NCI-H748 (cell line): ENCODE results near the gene GPR162.

ENCODE experiments used
- DNase-seq: peaks from one replicate; lab custom pipeline; 2025; ENCODE audit not compliant: unreplicated experiment; lab: John Stamatoyannopoulos, UW

GPR162 gene

GRCh38 chr12:6834254-6834653, 12.6 kb downstream of the GPR162 start:
- DNase-seq: no peak

GRCh38 chr12:6834873-6835272, 13.3 kb downstream of the GPR162 start:
- no peak for DNase-seq

DNA sequence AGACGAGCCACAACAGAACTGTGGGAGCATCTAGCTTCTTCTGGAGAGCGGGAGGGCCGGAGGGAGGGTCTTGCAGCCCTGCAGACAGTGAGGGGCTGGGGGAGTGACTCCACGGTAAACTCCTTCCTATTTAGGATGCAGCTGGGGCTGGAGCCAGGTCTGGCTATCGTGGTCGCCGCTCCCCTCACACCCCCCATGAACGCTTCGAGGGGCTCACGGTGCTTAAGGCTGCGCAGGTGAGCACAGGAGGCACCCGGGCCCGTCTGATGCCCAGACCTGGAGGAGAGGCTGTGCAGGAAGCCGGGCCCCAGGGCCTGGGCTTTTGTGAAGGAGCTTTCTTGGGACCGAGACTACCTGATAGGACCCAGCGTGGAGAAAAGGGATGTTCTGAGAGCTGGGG, 15.2 kb downstream of the GPR162 start:
- DNase-seq: no peak

DNA sequence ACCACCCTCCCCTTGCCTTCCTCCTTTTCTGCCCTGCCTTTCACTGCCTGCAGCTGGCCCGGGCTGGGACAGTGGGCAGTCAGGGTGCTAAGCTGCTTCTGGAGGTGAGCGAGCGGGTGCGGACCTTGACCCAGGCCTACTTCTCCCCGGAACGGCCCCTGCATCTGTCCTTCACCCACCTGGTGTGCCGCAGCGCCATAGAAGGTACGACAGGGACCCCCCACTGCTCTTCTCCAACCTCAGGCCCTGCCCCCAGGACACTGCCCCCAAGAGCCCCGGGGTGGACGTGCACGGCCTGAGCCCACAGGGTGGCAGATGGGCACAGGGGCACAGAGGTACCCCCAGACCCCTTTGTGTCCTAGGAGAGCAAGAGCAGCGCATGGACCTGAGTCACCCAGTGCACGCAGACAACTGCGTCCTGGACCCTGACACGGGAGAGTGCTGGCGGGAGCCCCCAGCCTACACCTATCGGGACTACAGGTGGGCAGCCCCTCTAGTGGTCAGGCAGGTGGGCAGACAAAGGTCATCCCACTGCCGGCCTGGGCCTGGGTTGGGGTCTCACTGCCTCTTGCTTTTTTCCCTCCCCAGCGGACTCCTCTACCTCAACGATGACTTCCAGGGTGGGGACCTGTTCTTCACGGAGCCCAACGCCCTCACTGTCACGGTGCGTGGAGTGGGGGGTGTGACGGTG, 15.9 kb downstream of the GPR162 start:
- DNase-seq: no peak

- no peak for DNase-seq
These were observed 17.2 kb downstream of the GPR162 start for GRCh38 chr12:6838854-6839253.

GRCh38 chr12:6839482-6840201, 18.0 kb downstream of the GPR162 start:
- peak; percentile 19 for DNase-seq

- DNase-seq: no peak
These were observed 18.7 kb downstream of the GPR162 start for GRCh38 chr12:6840330-6840729.

DNA sequence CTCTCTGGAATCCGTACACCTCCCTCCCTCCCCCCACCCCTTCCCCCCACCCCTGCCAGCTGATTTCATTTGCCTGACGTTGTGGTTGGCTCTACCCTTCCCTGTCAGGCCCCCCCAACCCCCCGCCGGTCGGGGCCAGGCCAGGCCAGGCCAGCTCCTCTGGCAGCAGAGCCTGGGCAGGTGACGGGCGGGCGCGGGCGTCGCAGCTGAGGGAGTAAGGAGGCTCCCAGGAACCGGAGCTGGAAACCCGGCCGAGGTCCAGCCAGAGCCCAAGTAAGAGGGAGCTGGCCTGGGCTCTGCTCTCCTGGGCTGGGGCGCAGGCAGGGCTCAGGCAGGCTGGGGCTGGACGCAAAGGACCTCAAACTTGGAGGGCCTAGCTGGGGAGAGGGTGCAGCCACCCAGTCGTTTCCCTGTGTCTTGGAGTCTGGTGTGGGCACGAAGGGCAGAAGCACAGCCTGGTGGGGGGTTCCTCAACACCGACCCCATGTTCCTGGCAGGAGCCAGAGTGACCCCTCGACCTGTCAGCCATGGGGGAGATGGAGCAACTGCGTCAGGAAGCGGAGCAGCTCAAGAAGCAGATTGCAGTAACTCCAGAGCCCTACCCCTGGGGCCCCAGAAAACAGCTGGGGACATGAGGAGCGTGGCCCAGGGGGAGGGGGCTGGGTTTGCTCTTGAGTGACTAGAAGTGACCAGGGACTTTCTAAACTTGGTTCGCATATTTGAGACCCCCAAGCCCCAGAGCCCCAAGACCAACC, 19.3 kb downstream of the GPR162 start, which contains the start of gene GNB3:
GNB3 (plus strand) TSS at position 165 of the 755 bp plus-strand sequence; CDS start at position 528, 363 bp downstream.
- DNase-seq: no peak

DNA sequence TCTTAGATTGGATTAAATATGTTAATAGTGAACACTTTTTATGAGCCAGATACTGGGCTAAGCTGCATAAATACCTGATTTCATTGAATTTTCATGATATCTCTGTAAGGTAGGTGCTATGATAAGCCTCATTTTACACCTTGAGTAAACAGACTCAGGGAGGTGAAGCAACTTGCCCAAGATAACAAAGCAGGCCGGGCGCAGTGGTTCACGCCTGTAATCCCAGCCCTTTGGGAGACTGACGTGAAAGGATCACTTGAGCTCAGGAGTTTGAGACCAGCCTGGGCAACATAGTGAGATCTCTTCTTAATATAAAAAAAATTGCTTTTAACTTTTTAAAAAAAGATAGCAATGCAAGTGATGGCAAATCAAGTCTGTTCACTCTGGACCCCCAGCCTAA, 20.5 kb downstream of the GPR162 start:
- DNase-seq: no peak

DNA sequence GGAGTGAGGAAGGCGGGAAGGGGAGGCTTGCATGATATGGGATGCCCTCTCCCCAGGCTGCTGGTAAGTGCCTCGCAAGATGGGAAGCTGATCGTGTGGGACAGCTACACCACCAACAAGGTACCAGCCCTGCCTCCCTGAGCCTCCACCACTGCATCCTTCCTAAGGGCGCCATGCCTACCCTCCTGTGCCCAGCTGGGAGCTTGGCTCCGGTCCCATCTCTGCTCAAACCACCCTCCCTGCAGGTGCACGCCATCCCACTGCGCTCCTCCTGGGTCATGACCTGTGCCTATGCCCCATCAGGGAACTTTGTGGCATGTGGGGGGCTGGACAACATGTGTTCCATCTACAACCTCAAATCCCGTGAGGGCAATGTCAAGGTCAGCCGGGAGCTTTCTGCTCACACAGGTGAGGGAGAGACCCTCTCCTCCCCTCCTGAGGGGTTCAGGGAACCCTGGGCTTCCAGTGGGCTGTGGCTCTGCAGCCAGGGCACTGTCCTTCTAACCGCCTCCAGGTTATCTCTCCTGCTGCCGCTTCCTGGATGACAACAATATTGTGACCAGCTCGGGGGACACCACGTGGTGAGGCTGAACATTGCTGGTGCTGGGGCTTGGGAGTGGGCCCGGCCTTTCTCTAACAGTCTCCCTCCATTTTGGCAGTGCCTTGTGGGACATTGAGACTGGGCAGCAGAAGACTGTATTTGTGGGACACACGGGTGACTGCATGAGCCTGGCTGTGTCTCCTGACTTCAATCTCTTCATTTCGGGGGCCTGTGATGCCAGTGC, 21.7 kb downstream of the GPR162 start:
- DNase-seq: no peak

DNA sequence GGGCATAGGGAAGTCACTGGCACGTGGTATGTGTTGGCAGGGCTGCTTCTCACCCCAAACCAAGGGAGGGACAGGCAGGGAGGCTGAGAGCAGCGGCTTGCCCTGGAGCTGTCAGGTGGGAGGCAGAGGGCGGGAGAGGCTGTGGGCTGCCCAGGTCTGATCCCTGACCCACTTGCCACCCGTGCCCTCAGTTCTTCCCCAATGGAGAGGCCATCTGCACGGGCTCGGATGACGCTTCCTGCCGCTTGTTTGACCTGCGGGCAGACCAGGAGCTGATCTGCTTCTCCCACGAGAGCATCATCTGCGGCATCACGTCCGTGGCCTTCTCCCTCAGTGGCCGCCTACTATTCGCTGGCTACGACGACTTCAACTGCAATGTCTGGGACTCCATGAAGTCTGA, 23.8 kb downstream of the GPR162 start:
- no peak for DNase-seq

- no peak for DNase-seq
These were observed 24.8 kb downstream of the GPR162 start for GRCh38 chr12:6846316-6846869.

DNA sequence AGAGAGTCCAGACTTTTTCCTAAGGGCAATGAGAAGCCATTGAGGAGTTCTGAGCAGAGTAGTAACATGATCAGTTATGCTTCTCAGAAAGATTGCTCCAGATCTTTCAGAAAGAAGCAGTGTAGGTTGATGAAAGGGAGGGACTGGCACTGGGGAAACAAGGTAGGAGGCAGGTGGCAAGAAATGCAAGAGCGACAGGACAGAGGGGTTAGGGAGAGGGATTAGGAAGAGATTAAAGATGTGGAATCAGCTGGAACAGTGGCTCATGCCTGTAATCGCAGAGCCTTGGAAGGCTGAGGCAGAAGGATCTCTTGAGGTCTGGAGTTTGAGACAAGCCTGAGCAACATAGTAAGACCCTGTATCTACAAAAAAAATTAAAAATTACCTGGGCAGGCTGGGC, 26.1 kb downstream of the GPR162 start:
- DNase-seq: no peak

DNA sequence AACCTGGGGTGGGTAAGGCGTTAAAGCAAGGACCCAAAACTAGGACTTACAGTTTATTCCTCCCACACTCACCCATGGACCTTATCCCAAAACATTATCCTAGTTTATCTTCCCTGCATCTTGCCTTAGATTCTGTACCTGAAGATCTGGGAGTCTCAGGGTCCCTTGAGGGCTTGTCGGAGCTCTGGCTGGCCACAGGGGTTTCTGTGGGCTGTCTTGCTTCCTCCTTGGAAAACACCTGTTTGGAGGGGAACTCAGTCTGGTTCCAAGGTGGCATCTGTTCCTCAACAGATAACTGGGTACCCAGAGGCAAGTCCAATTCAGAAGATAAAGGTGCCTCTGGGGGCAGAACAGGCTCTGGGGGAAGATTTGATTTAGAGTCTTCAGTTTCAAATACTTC, 27.8 kb downstream of the GPR162 start:
- DNase-seq: no peak

DNA sequence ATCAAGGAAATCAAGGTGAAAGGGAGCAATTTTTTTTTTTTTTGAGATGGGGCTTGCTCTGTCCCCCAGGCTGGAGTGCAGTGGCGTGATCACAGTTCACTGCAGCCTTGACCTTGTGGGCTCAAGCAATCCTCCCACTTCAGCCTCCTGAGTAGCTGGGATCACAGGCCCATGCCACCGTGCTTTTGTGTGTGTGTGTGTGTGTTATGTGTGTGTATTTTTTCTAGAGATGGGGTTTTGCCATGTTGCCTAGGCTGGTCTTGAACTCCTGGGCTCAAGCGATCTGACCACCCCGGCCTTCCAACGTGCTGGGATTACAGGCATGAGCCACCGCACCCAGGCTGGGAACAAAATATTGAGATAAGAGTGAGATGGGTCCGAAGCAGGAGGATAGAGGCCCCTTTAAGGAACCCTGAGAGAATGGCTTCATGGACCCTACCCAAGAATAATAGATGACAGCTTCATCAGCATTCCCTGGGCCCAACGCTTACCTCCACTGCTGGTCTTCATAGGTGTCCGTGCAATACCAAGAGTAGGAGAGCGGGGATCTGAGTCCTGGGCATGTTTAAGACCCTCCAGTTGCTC, 28.4 kb downstream of the GPR162 start:
- DNase-seq: no peak

DNA sequence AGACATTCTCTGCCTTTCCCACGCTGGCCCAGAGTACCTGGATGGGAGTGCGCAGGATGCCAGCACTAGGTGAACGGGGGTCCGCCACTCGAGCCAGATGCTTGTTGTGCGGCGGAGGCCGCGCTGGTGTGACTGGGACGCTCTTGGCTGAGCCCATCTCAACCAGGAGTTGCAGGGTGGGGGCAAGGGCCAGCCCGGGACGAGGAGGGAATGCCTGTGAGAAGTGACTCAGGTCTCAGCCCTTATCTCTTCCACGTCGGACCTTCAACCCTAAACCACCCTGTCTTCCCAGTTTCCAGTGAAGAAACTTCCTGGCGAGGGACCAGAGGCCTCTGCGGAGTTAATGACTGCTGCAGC, 29.2 kb downstream of the GPR162 start:
- DNase-seq: no peak

- DNase-seq: peak; percentile 98
These were observed 29.7 kb downstream of the GPR162 start, which contains the start of gene CDCA3 for GRCh38 chr12:6851153-6851920. Gene CDCA3 (minus strand): TSS chr12:6851286. CDS start chr12:6850952, 334 bp downstream.

- DNase-seq: peak; percentile 99
These were observed 30.5 kb downstream of the GPR162 start, which contains the start of gene USP5 for GRCh38 chr12:6851921-6852650. Gene USP5 (plus strand): TSS chr12:6852150. CDS start chr12:6852180, 30 bp downstream.
